ENCODE measurements around the gene MDH1.

MDH1 gene

DNA sequence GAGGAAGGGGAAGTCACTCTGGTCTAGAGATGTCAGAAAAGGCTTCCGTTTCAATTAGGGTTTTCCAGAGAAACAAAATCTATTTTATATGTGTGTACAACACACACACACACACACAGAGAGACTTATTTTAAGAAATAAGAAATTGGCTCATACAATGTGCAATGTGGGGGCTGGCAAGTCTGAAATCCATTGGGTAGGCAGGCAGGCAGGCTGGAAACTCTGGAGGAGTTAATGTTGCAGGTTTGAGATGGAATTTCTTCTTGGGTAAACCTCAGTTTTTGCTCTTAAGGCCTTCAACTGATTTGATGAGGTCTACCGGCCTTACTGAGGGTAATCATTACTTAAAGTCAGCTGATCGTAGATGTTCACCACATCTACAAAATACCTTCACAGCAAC is 62.6 kb downstream of the MDH1 start:
- no peaks in the 10 kb centered on the region for H3K4me1 ChIP-seq (ENCODE audit: control insufficient read depth, insufficient read depth, low read length)
- TF ChIP-seq ZNF350 (tag by site-specific recombination; IDR thresholded peaks at IDR 0.05): no peak
- TF ChIP-seq WT1 (tag by site-specific recombination; IDR thresholded peaks at IDR 0.05): no peak
- no peak for TF ChIP-seq ZNF560 (tag by site-specific recombination; IDR thresholded peaks at IDR 0.05; ENCODE audit: borderline replicate concordance)
- TF ChIP-seq, protein P1, sequence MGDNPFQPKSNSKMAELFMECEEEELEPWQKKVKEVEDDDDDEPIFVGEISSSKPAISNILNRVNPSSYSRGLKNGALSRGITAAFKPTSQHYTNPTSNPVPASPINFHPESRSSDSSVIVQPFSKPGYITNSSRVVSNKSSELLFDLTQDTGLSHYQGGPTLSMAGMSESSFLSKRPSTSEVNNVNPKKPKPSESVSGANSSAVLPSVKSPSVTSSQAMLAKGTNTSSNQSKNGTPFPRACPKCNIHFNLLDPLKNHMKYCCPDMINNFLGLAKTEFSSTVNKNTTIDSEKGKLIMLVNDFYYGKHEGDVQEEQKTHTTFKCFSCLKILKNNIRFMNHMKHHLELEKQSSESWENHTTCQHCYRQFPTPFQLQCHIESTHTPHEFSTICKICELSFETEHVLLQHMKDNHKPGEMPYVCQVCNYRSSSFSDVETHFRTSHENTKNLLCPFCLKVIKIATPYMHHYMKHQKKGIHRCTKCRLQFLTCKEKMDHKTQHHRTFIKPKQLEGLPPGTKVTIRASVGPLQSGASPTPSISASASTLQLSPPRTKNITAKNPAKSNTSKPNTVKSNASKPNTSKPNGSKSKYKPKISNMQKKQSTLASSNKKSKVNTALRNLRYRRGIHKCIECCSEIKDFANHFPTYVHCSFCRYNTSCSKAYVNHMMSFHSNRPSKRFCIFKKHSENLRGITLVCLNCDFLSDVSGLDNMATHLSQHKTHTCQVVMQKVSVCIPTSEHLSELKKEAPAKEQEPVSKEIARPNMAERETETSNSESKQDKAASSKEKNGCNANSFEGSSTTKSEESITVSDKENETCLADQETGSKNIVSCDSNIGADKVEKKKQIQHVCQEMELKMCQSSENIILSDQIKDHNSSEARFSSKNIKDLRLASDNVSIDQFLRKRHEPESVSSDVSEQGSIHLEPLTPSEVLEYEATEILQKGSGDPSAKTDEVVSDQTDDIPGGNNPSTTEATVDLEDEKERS (tag by site-specific recombination; IDR thresholded peaks at IDR 0.05): no peak
- TF ChIP-seq ZNF248 (tag by site-specific recombination; IDR thresholded peaks at IDR 0.05): no peak
- TF ChIP-seq ZFHX2 (tag by site-specific recombination; conservative IDR thresholded peaks at IDR 0.05): no peak
- TF ChIP-seq ZNF600 (tag by site-specific recombination; IDR thresholded peaks at IDR 0.05): no peak
- TF ChIP-seq ZBTB7A (tag by site-specific recombination; IDR thresholded peaks at IDR 0.05; ENCODE audit: low read depth): no peak
- TF ChIP-seq ZNF555 (tag by site-specific recombination; conservative IDR thresholded peaks at IDR 0.05): no peak
- no peak for TF ChIP-seq ZNF561 (tag by site-specific recombination; IDR thresholded peaks at IDR 0.05; ENCODE audit: borderline replicate concordance)
- no peak for TF ChIP-seq ZNF707 (tag by site-specific recombination; IDR thresholded peaks at IDR 0.05)
- TF ChIP-seq, protein P2, sequence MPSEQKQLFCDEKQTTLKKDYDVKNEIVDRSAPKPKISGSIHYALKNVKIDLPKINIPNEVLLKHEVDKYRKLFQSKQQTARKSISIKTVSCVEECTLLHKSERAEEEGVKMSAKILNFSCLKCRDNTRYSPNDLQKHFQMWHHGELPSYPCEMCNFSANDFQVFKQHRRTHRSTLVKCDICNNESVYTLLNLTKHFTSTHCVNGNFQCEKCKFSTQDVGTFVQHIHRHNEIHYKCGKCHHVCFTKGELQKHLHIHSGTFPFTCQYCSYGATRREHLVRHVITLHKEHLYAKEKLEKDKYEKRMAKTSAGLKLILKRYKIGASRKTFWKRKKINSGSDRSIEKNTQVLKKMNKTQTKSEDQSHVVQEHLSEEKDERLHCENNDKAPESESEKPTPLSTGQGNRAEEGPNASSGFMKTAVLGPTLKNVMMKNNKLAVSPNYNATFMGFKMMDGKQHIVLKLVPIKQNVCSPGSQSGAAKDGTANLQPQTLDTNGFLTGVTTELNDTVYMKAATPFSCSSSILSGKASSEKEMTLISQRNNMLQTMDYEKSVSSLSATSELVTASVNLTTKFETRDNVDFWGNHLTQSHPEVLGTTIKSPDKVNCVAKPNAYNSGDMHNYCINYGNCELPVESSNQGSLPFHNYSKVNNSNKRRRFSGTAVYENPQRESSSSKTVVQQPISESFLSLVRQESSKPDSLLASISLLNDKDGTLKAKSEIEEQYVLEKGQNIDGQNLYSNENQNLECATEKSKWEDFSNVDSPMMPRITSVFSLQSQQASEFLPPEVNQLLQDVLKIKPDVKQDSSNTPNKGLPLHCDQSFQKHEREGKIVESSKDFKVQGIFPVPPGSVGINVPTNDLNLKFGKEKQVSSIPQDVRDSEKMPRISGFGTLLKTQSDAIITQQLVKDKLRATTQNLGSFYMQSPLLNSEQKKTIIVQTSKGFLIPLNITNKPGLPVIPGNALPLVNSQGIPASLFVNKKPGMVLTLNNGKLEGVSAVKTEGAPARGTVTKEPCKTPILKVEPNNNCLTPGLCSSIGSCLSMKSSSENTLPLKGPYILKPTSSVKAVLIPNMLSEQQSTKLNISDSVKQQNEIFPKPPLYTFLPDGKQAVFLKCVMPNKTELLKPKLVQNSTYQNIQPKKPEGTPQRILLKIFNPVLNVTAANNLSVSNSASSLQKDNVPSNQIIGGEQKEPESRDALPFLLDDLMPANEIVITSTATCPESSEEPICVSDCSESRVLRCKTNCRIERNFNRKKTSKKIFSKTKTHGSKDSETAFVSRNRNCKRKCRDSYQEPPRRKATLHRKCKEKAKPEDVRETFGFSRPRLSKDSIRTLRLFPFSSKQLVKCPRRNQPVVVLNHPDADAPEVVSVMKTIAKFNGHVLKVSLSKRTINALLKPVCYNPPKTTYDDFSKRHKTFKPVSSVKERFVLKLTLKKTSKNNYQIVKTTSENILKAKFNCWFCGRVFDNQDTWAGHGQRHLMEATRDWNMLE (tag by site-specific recombination; conservative IDR thresholded peaks at IDR 0.05; ENCODE audit: low read depth): no peak
- H3K27ac ChIP-seq (ENCODE audit: extremely low read depth, low read depth, low read length): no peak overlapping the region
- H3K4me3 ChIP-seq (ENCODE audit: low read depth, low read length): no peak overlapping the region
- no peaks in the 10 kb centered on the region for H3K36me3 ChIP-seq (ENCODE audit: control insufficient read depth in 2 of 2, insufficient read depth in 1 of 2, low read length in 2 of 2)
- ChIA-PET CTCF (no interaction called here), POLR2A (no interaction called here)
- H3K9me3 ChIP-seq (ENCODE audit: control insufficient read depth, insufficient read depth, low read depth, low read length): no peaks in the 10 kb centered on the region; the same call in 1 of the 2 replicates

- Histone ChIP-seq H3K4me3 (ENCODE audit: low read depth, low read length) (no peak overlapping the region), H3K9me3 (ENCODE audit: control insufficient read depth, insufficient read depth, low read depth, low read length) (no peaks in the 10 kb centered on the region; the same call in 1 of the 2 replicates), H3K4me1 (ENCODE audit: control insufficient read depth, insufficient read depth, low read length) (no peaks in the 10 kb centered on the region), H3K27ac (ENCODE audit: extremely low read depth, low read depth, low read length) (no peak overlapping the region), H3K36me3 (ENCODE audit: control insufficient read depth in 2 of 2, insufficient read depth in 1 of 2, low read length in 2 of 2) (no peaks in the 10 kb centered on the region)
- POLR2A ChIA-PET: no interaction called here
- CTCF ChIA-PET: no interaction called here
- TF ChIP-seq AEBP2 (tag by site-specific recombination; IDR thresholded peaks at IDR 0.05; ENCODE audit: borderline replicate concordance): no peak
- TF ChIP-seq ZNF514 (tag by site-specific recombination; IDR thresholded peaks at IDR 0.05): no peak
- TF ChIP-seq, protein P3, sequence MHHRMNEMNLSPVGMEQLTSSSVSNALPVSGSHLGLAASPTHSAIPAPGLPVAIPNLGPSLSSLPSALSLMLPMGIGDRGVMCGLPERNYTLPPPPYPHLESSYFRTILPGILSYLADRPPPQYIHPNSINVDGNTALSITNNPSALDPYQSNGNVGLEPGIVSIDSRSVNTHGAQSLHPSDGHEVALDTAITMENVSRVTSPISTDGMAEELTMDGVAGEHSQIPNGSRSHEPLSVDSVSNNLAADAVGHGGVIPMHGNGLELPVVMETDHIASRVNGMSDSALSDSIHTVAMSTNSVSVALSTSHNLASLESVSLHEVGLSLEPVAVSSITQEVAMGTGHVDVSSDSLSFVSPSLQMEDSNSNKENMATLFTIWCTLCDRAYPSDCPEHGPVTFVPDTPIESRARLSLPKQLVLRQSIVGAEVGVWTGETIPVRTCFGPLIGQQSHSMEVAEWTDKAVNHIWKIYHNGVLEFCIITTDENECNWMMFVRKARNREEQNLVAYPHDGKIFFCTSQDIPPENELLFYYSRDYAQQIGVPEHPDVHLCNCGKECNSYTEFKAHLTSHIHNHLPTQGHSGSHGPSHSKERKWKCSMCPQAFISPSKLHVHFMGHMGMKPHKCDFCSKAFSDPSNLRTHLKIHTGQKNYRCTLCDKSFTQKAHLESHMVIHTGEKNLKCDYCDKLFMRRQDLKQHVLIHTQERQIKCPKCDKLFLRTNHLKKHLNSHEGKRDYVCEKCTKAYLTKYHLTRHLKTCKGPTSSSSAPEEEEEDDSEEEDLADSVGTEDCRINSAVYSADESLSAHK (tag by site-specific recombination; IDR thresholded peaks at IDR 0.05): no peak
- no peak for TF ChIP-seq ZNF768 (tag by site-specific recombination; IDR thresholded peaks at IDR 0.05)
- no peak for TF ChIP-seq ZFP3 (tag by site-specific recombination; IDR thresholded peaks at IDR 0.05; ENCODE audit: low read depth)
- TF ChIP-seq ZNF211 (tag by site-specific recombination; IDR thresholded peaks at IDR 0.05; ENCODE audit: low read depth): no peak
- TF ChIP-seq ZNF274 (IDR thresholded peaks at IDR 0.05; ENCODE audit: low read length): no peak
- no peak for TF ChIP-seq ZNF274 (tag by site-specific recombination; IDR thresholded peaks at IDR 0.05; ENCODE audit: borderline replicate concordance)
Measured at GRCh38 chr2:63651861-63652651, 63.3 kb downstream of the MDH1 start.

Data from HEK293 (cell line).